Caco-2 (cell line): Measurements from ENCODE around the gene MTG1. TPM values are rescaled to one million over a fixed set of nuclear protein-coding genes. Genes with fewer than 3 reads are reported as not detected.

Experiments
- BruUV-seq: library from RNA; stranded (reverse); fragments of 400-500 nt; replicated peaks from 2 replicates; lab custom pipeline; 2021; lab: Mats Ljungman, UMichigan
- CTCF ChIA-PET: fragments of 300-600 bp; sonication (Branson Sonifier 250); formaldehyde crosslinking; loops from one replicate; lab custom pipeline; 2022; ENCODE audit warnings: antibody characterized with exemption; lab: Charles Lee
- POLR2A ChIA-PET: fragments of 300-600 bp; sonication (Branson Sonifier 250); formaldehyde crosslinking; loops from one replicate; lab custom pipeline; 2022; ENCODE audit warnings: antibody characterized with exemption; lab: Charles Lee
- DNase-seq, 2 experiments: peaks; one replicate each; pipeline versions ENCODE4 v3.0.0 to v3.0.0-alpha.2; 2020 to 2022
- H3K27me3 ChIP-seq: replicated peaks from 2 replicates; pipeline ENCODE4 v1.6.0; 2011; ENCODE audit warnings: low read length; ENCODE audit not compliant: control insufficient read depth, insufficient read depth
- H3K36me3 ChIP-seq: 2 replicates; pipeline ENCODE4 v1.5.1; 2011; ENCODE audit warnings: low read length; ENCODE audit not compliant: control insufficient read depth, insufficient read depth
- H3K4me1 ChIP-seq: fragments of 250-450 bp; sonication (Bioruptor Pico); 2 replicates; pipeline ENCODE4 v1.5.1; 2020; ENCODE audit warnings: mild to moderate bottlenecking
- H3K4me3 ChIP-seq: 2 replicates; pipeline ENCODE4 v1.5.1; 2011; ENCODE audit warnings: low read depth, mild to moderate bottlenecking, control low read depth, low read length
- H3K9me3 ChIP-seq: fragments of 250-450 bp; sonication (Bioruptor Pico); 2 replicates; pipeline ENCODE4 v1.5.1; 2020; ENCODE audit warnings: mild to moderate bottlenecking, moderate library complexity
- H3K27ac Mint-ChIP-seq: one replicate; pipeline ENCODE4 v1.8.0; 2022; ENCODE audit warnings: mixed read lengths; ENCODE audit not compliant: unreplicated experiment
- H3K27me3 Mint-ChIP-seq: one replicate; pipeline ENCODE4 v1.8.0; 2022; ENCODE audit warnings: mixed read lengths; ENCODE audit not compliant: insufficient read depth, unreplicated experiment
- H3K36me3 Mint-ChIP-seq: one replicate; pipeline ENCODE4 v1.8.0; 2022; ENCODE audit warnings: mild to moderate bottlenecking, mixed read lengths; ENCODE audit not compliant: insufficient read depth, unreplicated experiment
- H3K4me1 Mint-ChIP-seq: one replicate; pipeline ENCODE4 v1.8.0; 2022; ENCODE audit warnings: low read depth, mixed read lengths; ENCODE audit not compliant: unreplicated experiment
- H3K4me3 Mint-ChIP-seq: one replicate; pipeline ENCODE4 v1.8.0; 2022; ENCODE audit warnings: mild to moderate bottlenecking, moderate library complexity, mixed read lengths; ENCODE audit not compliant: unreplicated experiment
- H3K9me3 Mint-ChIP-seq: one replicate; pipeline ENCODE4 v1.8.0; 2022; ENCODE audit warnings: mixed read lengths; ENCODE audit not compliant: unreplicated experiment
- intact Hi-C: fragments of 100-400 bp; cut with micrococcal nuclease; formaldehyde crosslinking; loops from one replicate; pipeline ENCODE4 v1.10.0; 2022; ENCODE audit not compliant: unreplicated experiment
- total RNA-seq: library from RNA; stranded (reverse); gene quantifications from 2 replicates; pipeline ENCODE4 v1.2.3, GENCODE V29; 2022
- TF ChIP-seq, protein P1 (sequence below), 2 experiments: fragments of 200-600 bp in 1 of 2; IDR thresholded peaks; 1 replicate in 1 of 2; 2 replicates in 1 of 2; pipeline versions ENCODE4 v1.5.1 to v1.8.0; 2011 to 2022; ENCODE audit warnings: antibody characterized with exemption in 1 of 2, control low read depth in 1 of 2, inconsistent platforms in 1 of 2, low read depth in 1 of 2, low read length in 1 of 2, mild to moderate bottlenecking in 1 of 2, moderate library complexity in 1 of 2; ENCODE audit not compliant: insufficient read depth in 1 of 2, severe bottlenecking in 1 of 2, unreplicated experiment in 1 of 2

MTG1 gene
- total RNA-seq, 1 experiment from 2014 or later = 113 TPM

DNA sequence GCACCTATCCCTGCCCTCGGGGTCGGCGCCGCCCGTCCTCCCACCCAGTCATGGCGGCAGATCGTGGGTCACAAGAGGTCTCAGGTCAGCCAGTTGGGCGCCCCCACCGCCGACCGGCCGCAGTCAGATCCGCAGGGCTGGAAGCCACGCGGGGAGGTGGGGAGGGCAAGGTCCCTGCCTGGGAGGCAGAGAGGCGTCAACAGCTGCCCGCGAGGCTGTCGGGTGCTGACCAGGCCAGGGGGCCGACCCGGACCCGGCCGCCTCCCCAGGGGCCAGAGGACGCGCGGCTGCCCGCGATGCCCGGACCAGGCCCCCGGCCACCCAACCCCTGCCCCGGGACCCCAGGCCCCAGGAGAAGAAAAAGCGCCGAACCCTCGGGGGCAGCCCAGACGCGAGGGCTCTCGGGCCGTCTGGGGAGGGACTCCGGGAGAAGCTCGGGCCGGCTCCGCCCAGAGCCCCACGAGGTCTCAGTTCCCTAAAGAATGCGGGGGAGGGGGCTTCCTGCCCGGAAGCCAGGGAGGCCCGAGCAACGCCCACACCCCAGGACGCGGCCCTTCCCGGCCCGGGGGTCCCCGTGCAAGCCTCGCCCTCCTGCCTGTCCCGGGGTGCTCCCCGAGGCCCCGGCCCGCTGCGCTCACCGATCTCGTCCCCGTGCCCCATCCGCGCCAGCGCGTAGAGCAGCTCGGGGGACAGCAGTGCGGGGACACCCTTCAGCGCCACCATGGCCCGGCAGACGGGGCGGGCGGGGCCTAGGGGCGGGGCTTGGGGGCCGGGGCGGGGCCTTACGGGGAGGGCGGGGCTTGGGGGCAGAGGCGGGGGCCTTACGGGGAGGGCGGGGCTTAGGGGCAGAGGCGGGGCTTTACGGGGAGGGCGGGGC, 36.4 kb upstream of the MTG1 start, which contains the start of gene FUOM:
TSS of gene FUOM (minus strand) at position 735 of the 877 bp plus-strand sequence. CDS start at position 723, 12 bp downstream.
- POLR2A ChIA-PET = interaction anchor here (0.8 to 1.9 kb wide), 9 partner anchors 9 to 100 kb away, joined by 3 to 14 read pairs (median 3); partner anchors contain the start of genes ECHS1 and PAOX
- no peaks in the 10 kb centered on the region for H3K27me3 Mint-ChIP-seq
- TF ChIP-seq, protein P1, sequence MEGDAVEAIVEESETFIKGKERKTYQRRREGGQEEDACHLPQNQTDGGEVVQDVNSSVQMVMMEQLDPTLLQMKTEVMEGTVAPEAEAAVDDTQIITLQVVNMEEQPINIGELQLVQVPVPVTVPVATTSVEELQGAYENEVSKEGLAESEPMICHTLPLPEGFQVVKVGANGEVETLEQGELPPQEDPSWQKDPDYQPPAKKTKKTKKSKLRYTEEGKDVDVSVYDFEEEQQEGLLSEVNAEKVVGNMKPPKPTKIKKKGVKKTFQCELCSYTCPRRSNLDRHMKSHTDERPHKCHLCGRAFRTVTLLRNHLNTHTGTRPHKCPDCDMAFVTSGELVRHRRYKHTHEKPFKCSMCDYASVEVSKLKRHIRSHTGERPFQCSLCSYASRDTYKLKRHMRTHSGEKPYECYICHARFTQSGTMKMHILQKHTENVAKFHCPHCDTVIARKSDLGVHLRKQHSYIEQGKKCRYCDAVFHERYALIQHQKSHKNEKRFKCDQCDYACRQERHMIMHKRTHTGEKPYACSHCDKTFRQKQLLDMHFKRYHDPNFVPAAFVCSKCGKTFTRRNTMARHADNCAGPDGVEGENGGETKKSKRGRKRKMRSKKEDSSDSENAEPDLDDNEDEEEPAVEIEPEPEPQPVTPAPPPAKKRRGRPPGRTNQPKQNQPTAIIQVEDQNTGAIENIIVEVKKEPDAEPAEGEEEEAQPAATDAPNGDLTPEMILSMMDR (IDR thresholded peaks at IDR 0.05; ENCODE audit: insufficient read depth in 1 of 2, low read depth in 1 of 2, low read length in 1 of 2, severe bottlenecking in 1 of 2, unreplicated experiment in 1 of 2) = no peak
- intact Hi-C loops = loop anchor here (1.0 to 2.0 kb wide), 2 partner anchors 15 to 37 kb away; partner anchors contain the start of genes ECHS1 and MTG1
- no peaks in the 10 kb centered on the region for H3K27me3 ChIP-seq
- DNase-seq = peak; percentile 91 to 94
- BruUV-seq = no TSS peak
- CTCF ChIA-PET = interaction anchor here (0.7 to 1.2 kb wide), 5 partner anchors 9 to 28 kb away, joined by 3 to 7 read pairs (median 4); no protein-coding TSS in a partner anchor
- peak within 1 kb of the TSS; percentile 81 for H3K4me3 Mint-ChIP-seq
- H3K4me1 ChIP-seq = peaks cover 39% of the 10 kb centered on the region
- peaks cover 9% of the 10 kb centered on the region for H3K36me3 ChIP-seq
- peaks cover 26% of the 10 kb centered on the region for H3K4me1 Mint-ChIP-seq
- H3K4me3 ChIP-seq = peak within 1 kb of the TSS; percentile 62
- H3K9me3 Mint-ChIP-seq = no peaks in the 10 kb centered on the region
- H3K27ac Mint-ChIP-seq = peak within 1 kb of the TSS; percentile 85
- peaks cover 32% of the 10 kb centered on the region for H3K36me3 Mint-ChIP-seq
- no peaks in the 10 kb centered on the region for H3K9me3 ChIP-seq

DNA sequence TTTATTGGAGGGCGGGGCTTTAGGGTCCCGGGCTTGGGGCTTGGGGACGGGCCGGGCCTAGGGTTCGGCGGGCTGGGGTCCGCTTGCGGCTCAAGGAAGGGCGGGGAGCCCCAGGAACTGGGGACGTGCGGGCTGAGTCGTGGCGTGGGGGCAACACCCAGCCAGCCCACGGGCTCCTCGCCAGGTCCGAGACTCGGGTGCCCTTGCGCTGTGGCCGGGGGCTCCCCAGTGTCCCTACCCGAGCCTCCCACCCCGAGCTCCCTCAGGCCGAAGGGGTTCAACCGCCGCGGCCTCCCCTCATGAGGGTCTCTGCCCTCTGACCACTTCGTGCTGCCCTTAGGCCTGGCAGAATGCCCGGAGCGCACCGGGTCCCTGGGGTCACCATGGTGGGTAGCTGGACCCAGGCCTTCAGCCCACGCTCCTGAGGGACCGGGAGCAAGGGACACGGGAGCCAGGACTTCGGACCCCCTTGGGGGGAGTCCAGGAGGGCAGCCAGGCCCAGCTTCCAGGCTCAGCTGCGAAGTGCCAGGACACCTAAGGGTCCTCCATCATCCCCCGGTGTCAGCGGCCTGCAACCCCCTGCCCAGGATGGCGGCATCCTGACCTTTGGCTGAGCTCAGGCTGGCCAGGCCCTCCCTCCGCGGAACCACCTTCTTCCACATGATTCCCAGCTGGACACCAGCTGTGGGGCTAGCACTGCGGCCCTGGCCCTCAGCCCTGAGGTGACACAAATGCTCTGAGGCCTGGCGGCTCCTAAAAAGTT, 35.6 kb upstream of the MTG1 start:
- intact Hi-C loops = no loop called here
- Mint-ChIP-seq H3K36me3 (peaks cover 40% of the 10 kb centered on the region), H3K27ac (peak overlapping the region; percentile 85), H3K9me3 (no peaks in the 10 kb centered on the region), H3K4me1 (peaks cover 26% of the 10 kb centered on the region), H3K27me3 (no peaks in the 10 kb centered on the region), H3K4me3 (peak overlapping the region; percentile 81)
- ChIA-PET POLR2A (interaction anchor here (0.8 to 1.9 kb wide), 9 partner anchors 10 to 101 kb away, joined by 3 to 14 read pairs (median 3); partner anchors contain the start of genes ECHS1 and PAOX), CTCF (interaction anchor here (0.7 to 1.2 kb wide), 5 partner anchors 10 to 28 kb away, joined by 3 to 7 read pairs (median 4); no protein-coding TSS in a partner anchor)
- no peaks in the 10 kb centered on the region for H3K9me3 ChIP-seq
- DNase-seq = no peak
- TF ChIP-seq, protein P1 (IDR thresholded peaks at IDR 0.05; ENCODE audit: insufficient read depth in 1 of 2, low read depth in 1 of 2, low read length in 1 of 2, severe bottlenecking in 1 of 2, unreplicated experiment in 1 of 2) = no peak
- peaks cover 39% of the 10 kb centered on the region for H3K4me1 ChIP-seq
- H3K4me3 ChIP-seq = no peak overlapping the region
- peaks cover 10% of the 10 kb centered on the region for H3K36me3 ChIP-seq
- no peaks in the 10 kb centered on the region for H3K27me3 ChIP-seq
- BruUV-seq = no TSS peak

DNA sequence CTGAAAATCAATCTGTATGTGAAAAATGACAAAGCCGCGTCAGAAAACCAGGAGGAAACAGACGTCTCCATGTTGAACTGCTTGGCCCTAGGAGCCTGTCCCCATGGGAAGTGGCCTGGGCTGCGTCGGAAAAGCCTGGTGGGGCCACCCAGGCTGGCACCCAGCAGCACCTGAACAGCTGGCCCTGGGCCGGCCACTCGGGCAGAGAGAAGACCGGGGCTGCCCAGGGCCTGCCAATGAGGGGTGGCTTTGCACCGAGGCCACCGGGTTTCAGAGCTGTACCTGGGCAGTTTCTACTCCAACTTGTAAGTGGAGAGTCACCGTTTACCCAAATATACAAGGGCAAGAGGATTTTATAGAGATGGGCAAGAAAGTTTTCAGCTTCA, 35.0 kb upstream of the MTG1 start:
- H3K9me3 ChIP-seq = no peaks in the 10 kb centered on the region
- no peaks in the 10 kb centered on the region for H3K9me3 Mint-ChIP-seq
- peak overlapping the region; percentile 85 for H3K27ac Mint-ChIP-seq
- no peaks in the 10 kb centered on the region for H3K27me3 Mint-ChIP-seq
- no peak for DNase-seq
- no TSS peak for BruUV-seq
- H3K4me3 ChIP-seq = no peak overlapping the region
- TF ChIP-seq, protein P1 (IDR thresholded peaks at IDR 0.05; ENCODE audit: insufficient read depth in 1 of 2, low read depth in 1 of 2, low read length in 1 of 2, severe bottlenecking in 1 of 2, unreplicated experiment in 1 of 2) = no peak
- H3K4me1 ChIP-seq = peaks cover 39% of the 10 kb centered on the region
- H3K36me3 ChIP-seq = peaks cover 10% of the 10 kb centered on the region
- H3K36me3 Mint-ChIP-seq = peaks cover 46% of the 10 kb centered on the region
- peaks cover 26% of the 10 kb centered on the region for H3K4me1 Mint-ChIP-seq
- no peak overlapping the region for H3K4me3 Mint-ChIP-seq
- ChIA-PET POLR2A (no interaction called here), CTCF (interaction anchor here (1.0 kb wide), 1 partner anchor 19 kb away, joined by 3 read pairs; no protein-coding TSS in a partner anchor)
- no peaks in the 10 kb centered on the region for H3K27me3 ChIP-seq
- intact Hi-C loops = no loop called here
